Activated CD8-positive, alpha-beta T cell treated with anti-CD3 and anti-CD28 coated beads for 36 hours (primary cell): ENCODE measurements around the gene TPM1. TPM values are rescaled to one million over a fixed set of nuclear protein-coding genes. Genes with fewer than 3 reads are reported as not detected.

ENCODE experiments used
- ATAC-seq: fragments of 200-7000 bp; cut with Tn5 transposase; one replicate; pipeline ENCODE4 v1.10.0; 2021; ENCODE audit warnings: mild to moderate bottlenecking, moderate library complexity
- CTCF ChIA-PET: fragments of 350-600 bp; sonication (Branson Sonifier 250); formaldehyde crosslinking; loops from one replicate; lab custom pipeline; 2021; ENCODE audit warnings: antibody characterized with exemption; lab: Charles Lee
- POLR2A ChIA-PET: fragments of 350-600 bp; sonication (Branson Sonifier 250); formaldehyde crosslinking; loops from one replicate; lab custom pipeline; 2021; ENCODE audit warnings: antibody characterized with exemption; lab: Charles Lee
- DNase-seq: peaks from one replicate; pipeline ENCODE4 v3.0.0-alpha.2; 2020
- H3K27ac Mint-ChIP-seq: one replicate; pipeline ENCODE4 v1.8.0; 2021; ENCODE audit warnings: mild to moderate bottlenecking, mixed read lengths
- H3K27me3 Mint-ChIP-seq: one replicate; pipeline ENCODE4 v1.8.0; 2021; ENCODE audit warnings: mixed read lengths
- H3K36me3 Mint-ChIP-seq: one replicate; pipeline ENCODE4 v1.8.0; 2021; ENCODE audit warnings: low read depth, mixed read lengths
- H3K4me1 Mint-ChIP-seq: one replicate; pipeline ENCODE4 v1.8.0; 2021; ENCODE audit warnings: low read depth, mixed read lengths
- H3K4me3 Mint-ChIP-seq: one replicate; pipeline ENCODE4 v1.8.0; 2021; ENCODE audit warnings: mild to moderate bottlenecking, moderate library complexity, mixed read lengths
- H3K9me3 Mint-ChIP-seq: one replicate; pipeline ENCODE4 v1.8.0; 2021; ENCODE audit warnings: mixed read lengths
- intact Hi-C: fragments of 100-400 bp; cut with micrococcal nuclease; formaldehyde crosslinking; loops from one replicate; pipeline ENCODE4 v1.10.0; 2022
- total RNA-seq, 2 experiments: library from RNA; stranded (reverse); gene quantifications; one replicate each; pipeline ENCODE4 v1.2.3, GENCODE V29; 2021
- TF ChIP-seq, protein P1 (sequence below): fragments of 200-600 bp; IDR thresholded peaks from one replicate; pipeline ENCODE4 v1.8.0; 2022; ENCODE audit warnings: antibody characterized with exemption, mild to moderate bottlenecking

The TPM1 gene
- total RNA-seq, 2 experiments from 2014 or later, result 6.0 to 6.3 TPM

DNA sequence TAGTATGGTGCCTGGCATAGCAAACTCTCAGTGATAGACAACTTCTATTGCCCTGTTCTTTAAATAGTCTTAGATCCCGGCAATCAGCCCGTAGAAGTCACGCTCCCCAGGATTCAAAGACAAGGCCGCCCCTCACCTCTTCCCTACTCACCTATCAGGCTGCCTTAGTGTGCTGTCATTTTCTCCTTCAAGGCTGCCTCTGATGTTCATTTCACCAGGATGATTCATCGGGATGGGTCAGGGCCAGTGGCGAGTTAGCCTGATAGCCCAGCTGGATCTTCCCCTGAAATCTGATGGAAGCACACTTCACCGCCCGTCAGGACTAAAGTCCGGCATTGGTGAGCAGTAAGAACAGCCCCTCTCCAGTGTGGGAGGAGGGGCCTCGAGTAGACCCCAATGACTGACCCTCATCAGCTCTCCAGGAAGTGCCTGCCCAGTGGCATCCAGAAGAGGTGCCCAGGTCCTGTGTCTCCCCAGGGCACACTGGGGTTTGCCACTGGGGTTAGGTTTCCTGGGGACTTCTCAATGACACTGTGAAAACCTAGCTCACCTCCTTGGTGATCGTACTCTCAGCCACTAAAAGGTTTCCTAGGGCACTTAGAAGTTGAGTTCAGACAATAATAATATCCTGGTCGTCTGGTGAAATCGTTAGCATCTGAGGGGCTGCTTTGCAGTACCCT lies 37.5 kb downstream of the TPM1 start:
- ATAC-seq, result no peak
- H3K27me3 Mint-ChIP-seq, result peaks cover 9% of the 10 kb centered on the region
- H3K36me3 Mint-ChIP-seq, result no peaks in the 10 kb centered on the region
- no peak for DNase-seq
- TF ChIP-seq, protein P1, sequence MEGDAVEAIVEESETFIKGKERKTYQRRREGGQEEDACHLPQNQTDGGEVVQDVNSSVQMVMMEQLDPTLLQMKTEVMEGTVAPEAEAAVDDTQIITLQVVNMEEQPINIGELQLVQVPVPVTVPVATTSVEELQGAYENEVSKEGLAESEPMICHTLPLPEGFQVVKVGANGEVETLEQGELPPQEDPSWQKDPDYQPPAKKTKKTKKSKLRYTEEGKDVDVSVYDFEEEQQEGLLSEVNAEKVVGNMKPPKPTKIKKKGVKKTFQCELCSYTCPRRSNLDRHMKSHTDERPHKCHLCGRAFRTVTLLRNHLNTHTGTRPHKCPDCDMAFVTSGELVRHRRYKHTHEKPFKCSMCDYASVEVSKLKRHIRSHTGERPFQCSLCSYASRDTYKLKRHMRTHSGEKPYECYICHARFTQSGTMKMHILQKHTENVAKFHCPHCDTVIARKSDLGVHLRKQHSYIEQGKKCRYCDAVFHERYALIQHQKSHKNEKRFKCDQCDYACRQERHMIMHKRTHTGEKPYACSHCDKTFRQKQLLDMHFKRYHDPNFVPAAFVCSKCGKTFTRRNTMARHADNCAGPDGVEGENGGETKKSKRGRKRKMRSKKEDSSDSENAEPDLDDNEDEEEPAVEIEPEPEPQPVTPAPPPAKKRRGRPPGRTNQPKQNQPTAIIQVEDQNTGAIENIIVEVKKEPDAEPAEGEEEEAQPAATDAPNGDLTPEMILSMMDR, result no peak
- H3K27ac Mint-ChIP-seq, result no peak overlapping the region
- no peaks in the 10 kb centered on the region for H3K9me3 Mint-ChIP-seq
- CTCF ChIA-PET, result interaction anchor here (0.9 to 1.8 kb wide), 2 partner anchors 14 to 32 kb away, joined by 3 to 9 read pairs; no protein-coding TSS in a partner anchor
- intact Hi-C loops, result no loop called here
- POLR2A ChIA-PET, result interaction anchor here (0.7 to 1.0 kb wide), 2 partner anchors 11 to 45 kb away, joined by 3 read pairs; no protein-coding TSS in a partner anchor
- H3K4me1 Mint-ChIP-seq, result peaks cover 8% of the 10 kb centered on the region
- no peak overlapping the region for H3K4me3 Mint-ChIP-seq

DNA sequence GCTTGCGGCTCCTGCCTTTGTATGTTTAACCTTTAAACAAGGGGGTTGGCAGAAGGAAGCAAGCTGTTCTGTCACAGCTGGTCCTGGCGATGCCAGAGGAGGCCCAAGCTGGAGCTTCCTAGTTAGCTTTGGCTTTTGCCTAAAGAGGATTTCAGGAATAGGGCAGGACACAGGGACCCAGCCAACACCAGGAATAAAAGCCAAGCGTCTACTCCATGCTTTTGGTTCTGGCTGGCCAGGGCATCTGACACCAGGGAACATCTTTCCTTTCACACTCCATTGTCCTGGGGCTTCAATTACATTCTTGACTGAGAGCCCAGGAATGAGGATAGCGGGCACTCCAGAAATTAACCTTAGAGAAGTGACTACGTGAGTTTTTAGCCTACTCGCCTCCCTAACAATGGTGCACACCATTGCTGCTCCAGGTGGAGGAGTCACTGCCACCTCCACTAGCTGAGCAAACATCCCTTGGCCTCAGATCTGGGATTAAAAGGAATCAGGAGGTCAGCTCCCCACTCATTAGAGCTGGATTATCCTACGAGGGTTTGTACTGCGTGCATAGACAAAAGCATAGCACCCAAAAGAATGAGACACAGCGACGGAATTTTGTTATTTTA lies 38.2 kb downstream of the TPM1 start:
- no peak for DNase-seq
- no peaks in the 10 kb centered on the region for H3K36me3 Mint-ChIP-seq
- TF ChIP-seq, protein P1, result no peak
- no peak overlapping the region for H3K4me3 Mint-ChIP-seq
- peaks cover 9% of the 10 kb centered on the region for H3K27me3 Mint-ChIP-seq
- ChIA-PET POLR2A (interaction anchor here (0.7 kb wide), 1 partner anchor 12 kb away, joined by 3 read pairs; no protein-coding TSS in a partner anchor), CTCF (interaction anchor here (0.9 to 1.8 kb wide), 2 partner anchors 13 to 33 kb away, joined by 3 to 9 read pairs; no protein-coding TSS in a partner anchor)
- no peak overlapping the region for H3K27ac Mint-ChIP-seq
- H3K4me1 Mint-ChIP-seq, result peaks cover 4% of the 10 kb centered on the region
- no peak for ATAC-seq
- intact Hi-C loops, result no loop called here
- H3K9me3 Mint-ChIP-seq, result no peaks in the 10 kb centered on the region

DNA sequence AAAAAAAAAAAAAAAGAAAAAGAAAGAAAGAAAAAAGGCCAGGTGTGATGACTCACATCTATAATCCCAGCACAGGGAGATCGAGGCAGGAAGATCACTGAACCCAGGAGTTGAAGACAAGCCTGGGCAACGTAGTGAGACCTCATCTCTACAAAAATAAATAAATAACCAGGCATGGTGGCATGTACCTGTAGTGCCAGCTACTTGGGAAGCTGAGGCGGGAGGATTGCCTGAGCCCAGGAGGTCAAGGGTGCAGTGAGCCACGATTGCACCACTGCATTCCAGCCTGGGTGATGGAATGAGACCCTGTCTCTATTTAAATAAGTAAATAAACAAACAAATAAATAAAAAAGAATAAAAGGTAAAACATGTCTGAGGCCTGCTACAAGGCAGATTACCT lies 39.8 kb downstream of the TPM1 start:
- CTCF ChIA-PET, result interaction anchor here (1.5 kb wide), 1 partner anchor 10 kb away, joined by 5 read pairs; no protein-coding TSS in a partner anchor
- TF ChIP-seq, protein P1, result no peak
- ATAC-seq (no peak), DNase-seq (no peak)
- H3K36me3 Mint-ChIP-seq, result no peaks in the 10 kb centered on the region
- intact Hi-C loops, result no loop called here
- H3K9me3 Mint-ChIP-seq, result no peaks in the 10 kb centered on the region
- H3K4me3 Mint-ChIP-seq, result no peak overlapping the region
- no peak overlapping the region for H3K27ac Mint-ChIP-seq
- H3K4me1 Mint-ChIP-seq, result no peaks in the 10 kb centered on the region
- POLR2A ChIA-PET, result interaction anchor here (0.6 kb wide), 1 partner anchor 9 kb away, joined by 3 read pairs; no protein-coding TSS in a partner anchor
- peaks cover 9% of the 10 kb centered on the region for H3K27me3 Mint-ChIP-seq

DNA sequence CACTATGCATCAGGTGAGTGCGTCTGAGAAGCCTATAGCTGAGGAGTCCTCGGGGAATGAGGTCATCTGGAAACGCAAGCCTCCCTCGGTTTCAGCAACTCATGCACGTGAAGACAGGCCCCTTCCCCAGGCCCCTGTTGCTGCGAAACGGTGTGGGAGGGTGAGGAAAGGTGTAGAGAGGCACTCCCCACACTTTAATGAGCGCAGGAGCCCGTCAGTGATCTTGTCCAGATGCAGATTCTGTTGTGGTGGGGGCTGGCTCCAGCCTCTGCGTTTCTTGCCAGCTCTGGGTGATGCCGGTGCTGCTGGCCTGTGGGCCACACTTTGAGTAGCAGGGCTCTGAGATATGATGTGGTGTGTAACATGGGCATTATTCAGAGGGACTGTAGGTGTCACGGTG lies 40.5 kb downstream of the TPM1 start:
- CTCF ChIA-PET, result interaction anchor here (0.8 to 1.5 kb wide), 3 partner anchors 10 to 35 kb away, joined by 4 to 6 read pairs (median 5); no protein-coding TSS in a partner anchor

More for the DNA sequence above, 40.5 kb downstream of the TPM1 start:
- intact Hi-C loops, result no loop called here
- no peaks in the 10 kb centered on the region for H3K9me3 Mint-ChIP-seq
- no peak for DNase-seq
- POLR2A ChIA-PET, result interaction anchor here (0.6 kb wide), 1 partner anchor 10 kb away, joined by 3 read pairs; no protein-coding TSS in a partner anchor
- TF ChIP-seq, protein P1, result no peak
- H3K36me3 Mint-ChIP-seq, result no peaks in the 10 kb centered on the region
- H3K4me3 Mint-ChIP-seq, result no peak overlapping the region
- no peaks in the 10 kb centered on the region for H3K4me1 Mint-ChIP-seq
- no peak overlapping the region for H3K27ac Mint-ChIP-seq
- no peak for ATAC-seq
- H3K27me3 Mint-ChIP-seq, result peaks cover 7% of the 10 kb centered on the region
